Measurements from ENCODE around the gene RAB40B. TPM values are rescaled to one million over a fixed set of nuclear protein-coding genes. Genes with fewer than 3 reads are reported as not detected.
A peak's percentile ranks its signal among the peaks of the same experiment; 100 is the strongest.

Gene RAB40B
- total RNA-seq, 4 donors from 2014 or later = 4.1 to 18.5 (median 11.3) TPM

- no peaks in the 10 kb centered on the region for H3K9me3 ChIP-seq
- TF ChIP-seq, protein P1, sequence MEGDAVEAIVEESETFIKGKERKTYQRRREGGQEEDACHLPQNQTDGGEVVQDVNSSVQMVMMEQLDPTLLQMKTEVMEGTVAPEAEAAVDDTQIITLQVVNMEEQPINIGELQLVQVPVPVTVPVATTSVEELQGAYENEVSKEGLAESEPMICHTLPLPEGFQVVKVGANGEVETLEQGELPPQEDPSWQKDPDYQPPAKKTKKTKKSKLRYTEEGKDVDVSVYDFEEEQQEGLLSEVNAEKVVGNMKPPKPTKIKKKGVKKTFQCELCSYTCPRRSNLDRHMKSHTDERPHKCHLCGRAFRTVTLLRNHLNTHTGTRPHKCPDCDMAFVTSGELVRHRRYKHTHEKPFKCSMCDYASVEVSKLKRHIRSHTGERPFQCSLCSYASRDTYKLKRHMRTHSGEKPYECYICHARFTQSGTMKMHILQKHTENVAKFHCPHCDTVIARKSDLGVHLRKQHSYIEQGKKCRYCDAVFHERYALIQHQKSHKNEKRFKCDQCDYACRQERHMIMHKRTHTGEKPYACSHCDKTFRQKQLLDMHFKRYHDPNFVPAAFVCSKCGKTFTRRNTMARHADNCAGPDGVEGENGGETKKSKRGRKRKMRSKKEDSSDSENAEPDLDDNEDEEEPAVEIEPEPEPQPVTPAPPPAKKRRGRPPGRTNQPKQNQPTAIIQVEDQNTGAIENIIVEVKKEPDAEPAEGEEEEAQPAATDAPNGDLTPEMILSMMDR (IDR thresholded peaks at IDR 0.05) = no peak
- TF ChIP-seq POLR2A (IDR thresholded peaks at IDR 0.05) = no peak
- DNase-seq = no peak
- no peaks in the 10 kb centered on the region for H3K4me1 ChIP-seq
- H3K27ac ChIP-seq = no peak overlapping the region
- H3K4me3 ChIP-seq = no peak overlapping the region
- no peaks in the 10 kb centered on the region for H3K27me3 ChIP-seq
- intact Hi-C loops (cut with DNase I; ENCODE audit: low total_unique reads) = no loop called here
- H3K36me3 ChIP-seq = no peaks in the 10 kb centered on the region
Observed at GRCh38 chr17:82613283-82614094, 85.0 kb downstream of the RAB40B start.

- DNase-seq = peak; percentile 56 to 67
Observed at GRCh38 chr17:82611140-82612058, 87.1 kb downstream of the RAB40B start.

DNA sequence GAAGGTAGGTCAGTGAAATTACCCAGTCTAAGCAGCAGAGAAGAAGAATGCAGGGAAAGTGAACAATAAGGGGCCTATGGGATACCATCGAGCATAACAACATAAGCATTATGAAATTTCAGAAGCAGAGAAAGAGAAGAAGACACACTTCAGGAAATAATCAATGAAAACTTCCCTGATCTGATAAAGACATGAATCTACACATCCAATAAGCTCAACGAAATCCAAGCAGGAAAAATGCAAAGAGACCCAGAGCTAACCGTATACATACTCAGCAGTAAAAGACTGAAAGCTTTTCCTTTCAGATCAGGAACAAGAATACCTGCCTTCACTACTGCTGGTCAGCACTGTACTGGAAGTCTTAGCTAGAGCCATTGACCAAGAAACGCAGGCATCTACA lies 88.8 kb downstream of the RAB40B start:
- Histone ChIP-seq H3K27ac (no peak overlapping the region), H3K9me3 (no peaks in the 10 kb centered on the region), H3K4me3 (no peak overlapping the region), H3K36me3 (no peaks in the 10 kb centered on the region), H3K4me1 (no peaks in the 10 kb centered on the region), H3K27me3 (no peaks in the 10 kb centered on the region)
- intact Hi-C loops (cut with DNase I; ENCODE audit: low total_unique reads) = no loop called here
- no peak for TF ChIP-seq POLR2A (IDR thresholded peaks at IDR 0.05)
- TF ChIP-seq, protein P1 (IDR thresholded peaks at IDR 0.05) = no peak
- no peak for DNase-seq

More at GRCh38 chr17:82611140-82612058, 87.1 kb downstream of the RAB40B start:
- intact Hi-C loops (cut with DNase I; ENCODE audit: low total_unique reads) = no loop called here
- no peaks in the 10 kb centered on the region for H3K36me3 ChIP-seq
- TF ChIP-seq, protein P1 (IDR thresholded peaks at IDR 0.05) = no peak
- no peak for TF ChIP-seq POLR2A (IDR thresholded peaks at IDR 0.05)
- H3K4me3 ChIP-seq = no peak overlapping the region
- H3K4me1 ChIP-seq = no peaks in the 10 kb centered on the region
- H3K9me3 ChIP-seq = no peaks in the 10 kb centered on the region
- H3K27me3 ChIP-seq = no peaks in the 10 kb centered on the region
- H3K27ac ChIP-seq = peak overlapping the region; percentile 4 to 27

DNA sequence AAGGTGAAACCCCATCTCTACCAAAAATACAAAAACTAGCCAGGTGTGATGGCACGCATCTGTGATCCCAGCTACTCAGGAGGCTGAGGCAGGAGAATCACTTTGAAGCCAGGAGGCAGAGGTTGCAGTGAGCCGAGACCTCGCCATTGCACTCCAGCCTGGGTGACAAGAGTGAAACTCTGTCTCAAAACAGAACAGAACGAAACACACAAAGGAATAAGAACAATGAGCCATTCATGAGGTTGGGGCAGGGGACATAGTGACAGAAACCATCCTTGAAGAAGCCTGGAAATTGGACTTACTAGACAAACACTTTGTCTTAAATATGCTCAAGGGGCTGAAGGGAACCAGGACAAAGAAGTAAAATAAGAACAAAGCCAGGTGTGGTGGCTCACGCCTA lies 89.7 kb downstream of the RAB40B start:
- no peak for TF ChIP-seq POLR2A (IDR thresholded peaks at IDR 0.05)
- TF ChIP-seq, protein P1 (IDR thresholded peaks at IDR 0.05) = no peak
- H3K9me3 ChIP-seq = no peaks in the 10 kb centered on the region
- H3K4me1 ChIP-seq = no peaks in the 10 kb centered on the region
- H3K27me3 ChIP-seq = no peaks in the 10 kb centered on the region
- H3K4me3 ChIP-seq = no peak overlapping the region
- no peaks in the 10 kb centered on the region for H3K36me3 ChIP-seq
- DNase-seq = no peak
- H3K27ac ChIP-seq = no peak overlapping the region
- intact Hi-C loops (cut with DNase I; ENCODE audit: low total_unique reads) = no loop called here

Data from uterus (tissue), 4 donors.